Adrenal gland (tissue), 12 donors: ENCODE measurements around the gene ERLIN1. TPM values are rescaled to one million over a fixed set of nuclear protein-coding genes. Genes with fewer than 3 reads are reported as not detected.
A peak's percentile ranks its signal among the peaks of the same experiment; 100 is the strongest.

Experiments
- DNase-seq, 7 donors: peaks; one replicate each; pipeline ENCODE4 v3.0.0-alpha.2; 2019 to 2020
- H3K27ac ChIP-seq, 5 donors: fragments of 200-600 bp; sonication (generic) in 4 of 5; 1 replicate in 3 of 5; 2 replicates in 2 of 5; pipeline versions ENCODE4 v1.5.1 to v1.8.0; 2016 to 2020; ENCODE audit warnings: mild to moderate bottlenecking in 1 of 5
- H3K27me3 ChIP-seq: fragments of 200-600 bp; 2 replicates; pipeline ENCODE4 v1.8.0; 2021
- H3K36me3 ChIP-seq, 2 donors: fragments of 200-600 bp; replicated peaks in 1 of 2; 1 replicate in 1 of 2; 2 replicates in 1 of 2; pipeline versions ENCODE4 v1.5.1 to v1.8.0; 2018 to 2022
- H3K4me1 ChIP-seq, 2 donors: fragments of 200-600 bp; replicated peaks in 1 of 2; 1 replicate in 1 of 2; 2 replicates in 1 of 2; pipeline versions ENCODE4 v1.5.1 to v1.8.0; 2018 to 2021
- H3K4me3 ChIP-seq, 4 donors: fragments of 200-600 bp; sonication (generic) in 3 of 4; one replicate each; pipeline ENCODE4 v1.5.1; 2016 to 2018
- H3K9me3 ChIP-seq, 3 donors: fragments of 200-600 bp; sonication (generic) in 1 of 3; replicated peaks in 1 of 3; 1 replicate in 2 of 3; 2 replicates in 1 of 3; pipeline versions ENCODE4 v1.5.1 to v1.8.0; 2016 to 2021
- CTCF ChIP-seq, 6 experiments: fragments of 450-650 bp in 4 of 6; fragments of 200-600 bp in 2 of 6; sonication (generic) in 1 of 6; IDR thresholded peaks; 1 replicate in 5 of 6; 2 replicates in 1 of 6; pipeline versions ENCODE4 v1.5.1 to v1.8.0; 2016 to 2021; ENCODE audit warnings: antibody characterized with exemption in 6 of 6, mild to moderate bottlenecking in 2 of 6, moderate library complexity in 1 of 6
- POLR2A ChIP-seq, 2 donors: fragments of 450-650 bp; IDR thresholded peaks; one replicate each; pipeline ENCODE4 v1.6.1; 2017; ENCODE audit warnings: antibody characterized with exemption in 2 of 2, mild to moderate bottlenecking in 2 of 2, moderate library complexity in 1 of 2
- WGBS, 4 donors: extraction: QIAGEN DNeasy Blood & Tissue Kit in 2 of 4; methylation state at CpG; one replicate each; pipeline versions ENCODE4 v1.1.5 to v1.1.7; 2013 to 2017; 5-methylcytosine and 5-hydroxymethylcytosine counted together
- intact Hi-C, 2 donors: fragments of 100-400 bp; cut with DNase I; formaldehyde crosslinking; loops; one replicate each; pipeline versions ENCODE4 v1.14.1 to v1.15.0; 2022 to 2023
- polyA plus RNA-seq, 3 donors: library from polyadenylated mRNA; stranded (reverse); fragments of 200-250 nt in 2 of 3; fragments of 350-450 nt in 1 of 3; fragmentation: Illumina TruSeq in 1 of 3; extraction: RNeasy Lipid Tissue Mini Kit (QIAGEN cat#74804) in 1 of 3; gene quantifications; one replicate each; pipeline ENCODE4 v1.2.3, GENCODE V29; 2013 to 2014
- total RNA-seq, 9 donors: library from RNA; depleted of rRNA in 4 of 9; stranded (reverse); fragments of >200 nt in 4 of 9; fragments of 120-200 nt in 1 of 9; fragmentation: NEBNext Ultra II Directional in 1 of 9; extraction: Animal tissue kit (Norgen Biotek cat#: 25700) in 1 of 9; gene quantifications; one replicate each; pipeline versions ENCODE4 v1.1.0 to v1.2.4, GENCODE V29; 2013 to 2023
- donor health status: healthy with polysubstance abuse.
- donor health status: Bipolar disorder and iron deficiency.
- donor health status: DM: yes; HTN: yes; CAD: no.
- donor health status: DM: no; HTN: no; CAD: no.
- donor health status: DM: no; HTN: no; CAD: no.
- donor health status: DM: yes; HTN: yes; CAD: no.

ERLIN1 gene
- total and polyA plus RNA-seq, 12 donors, result 3.6 to 32.8 (median 19.2) TPM

- no peaks in the 10 kb centered on the region for H3K9me3 ChIP-seq
- peaks cover 0 to under 1% of the 10 kb centered on the region in 2 donors for H3K4me1 ChIP-seq
- TF ChIP-seq CTCF (IDR thresholded peaks at IDR 0.05) (no peak), POLR2A (IDR thresholded peaks at IDR 0.05) (no peak)
- intact Hi-C loops, result no loop called here
- 66 to 89% (median 77%) methylated on average over 2 of the region's 2 CpGs for WGBS, 4 donors
- H3K27me3 ChIP-seq, result no peaks in the 10 kb centered on the region
- H3K27ac ChIP-seq, result peak overlapping the region in 1 of 5 donors; percentile 46
- no peak overlapping the region for H3K4me3 ChIP-seq
- peak in 2 of 7 donors; percentile 15 to 69 for DNase-seq
- H3K36me3 ChIP-seq, result peaks cover 0 to 39% of the 10 kb centered on the region in 2 donors
Observed at GRCh38 chr10:100192350-100192749, 6.5 kb upstream of the ERLIN1 start.

GRCh38 chr10:100186253-100187212 is 704 bp upstream of the ERLIN1 start:
- Histone ChIP-seq H3K36me3 (peaks cover 0 to 19% of the 10 kb centered on the region in 2 donors), H3K27ac (peak overlapping the region; percentile 57 to 90 (median 72)), H3K4me3 (peak overlapping the region; percentile 26 to 97 (median 66)), H3K9me3 (no peaks in the 10 kb centered on the region), H3K4me1 (peaks cover 12 to 22% of the 10 kb centered on the region in 2 donors), H3K27me3 (no peaks in the 10 kb centered on the region)
- peak; percentile 24 to 67 (median 46) for DNase-seq
- WGBS, 4 donors, result 35 to 38% (median 36%) methylated on average over 27 to 28 of the region's 28 CpGs
- TF ChIP-seq POLR2A (IDR thresholded peaks at IDR 0.05) (no peak), CTCF (IDR thresholded peaks at IDR 0.05) (no peak)
- intact Hi-C loops, result no loop called here

DNA sequence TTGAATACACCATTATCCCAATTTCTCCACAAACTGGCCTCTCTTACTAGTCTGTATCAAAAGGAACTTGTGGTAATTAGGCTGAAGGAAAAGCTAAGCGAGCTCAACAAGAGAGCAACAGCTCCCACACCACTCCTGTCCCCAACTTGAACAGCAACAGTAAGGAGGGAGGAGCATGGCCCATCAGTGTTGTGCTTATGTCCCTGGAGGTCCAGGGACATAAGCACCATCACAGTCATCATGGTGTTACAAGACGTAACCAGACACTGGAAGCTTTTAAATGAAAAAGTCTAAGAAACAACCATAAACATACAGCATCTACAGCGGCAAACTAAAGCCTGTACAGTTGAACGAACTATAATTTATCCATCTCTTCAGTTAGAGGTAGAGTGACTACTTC is 989 bp downstream of the ERLIN1 start:
- Histone ChIP-seq H3K36me3 (peaks cover 0 to 8% of the 10 kb centered on the region in 2 donors), H3K27ac (peak overlapping the region in 3 of 5 donors; percentile 70 to 90 (median 81)), H3K27me3 (no peaks in the 10 kb centered on the region), H3K4me1 (peaks cover 12 to 22% of the 10 kb centered on the region in 2 donors), H3K9me3 (no peaks in the 10 kb centered on the region), H3K4me3 (peak overlapping the region in 2 of 4 donors; percentile 47 to 85)
- DNase-seq, result no peak
- intact Hi-C loops, result no loop called here
- WGBS, 4 donors, result 8 to 11% (median 9%) methylated on average over 4 of the region's 4 CpGs
- no peak for TF ChIP-seq POLR2A (IDR thresholded peaks at IDR 0.05)
- no peak for TF ChIP-seq CTCF (IDR thresholded peaks at IDR 0.05)

GRCh38 chr10:100184426-100184825 is 1.4 kb downstream of the ERLIN1 start:
- TF ChIP-seq CTCF (IDR thresholded peaks at IDR 0.05), result no peak
- TF ChIP-seq POLR2A (IDR thresholded peaks at IDR 0.05), result no peak
- Histone ChIP-seq H3K4me1 (peaks cover 12 to 22% of the 10 kb centered on the region in 2 donors), H3K4me3 (peak overlapping the region in 1 of 4 donors; percentile 85), H3K9me3 (no peaks in the 10 kb centered on the region), H3K27me3 (no peaks in the 10 kb centered on the region), H3K36me3 (peaks cover 0 to 8% of the 10 kb centered on the region in 2 donors), H3K27ac (peak overlapping the region in 1 of 5 donors; percentile 90)
- DNase-seq, result no peak
- intact Hi-C loops, result no loop called here
- WGBS, 4 donors, result 19 to 36% (median 27%) methylated on average over 1 of the region's 1 CpG
